Left cardiac atrium (tissue), 4 donors: ENCODE measurements around the gene CFAP73. TPM values are rescaled to one million over a fixed set of nuclear protein-coding genes. Genes with fewer than 3 reads are reported as not detected.
A peak's percentile ranks its signal among the peaks of the same experiment; 100 is the strongest.
"Not testable (repeated sequence)": the region's sequence is repeated elsewhere in the genome, so short reads cannot be mapped to it uniquely, and the experiment has no call there.

Experiments
- ATAC-seq, 2 donors: fragments of 200-7000 bp; cut with Tn5 transposase; one replicate each; pipeline ENCODE4 v1.9.1; 2020; ENCODE audit warnings: mild to moderate bottlenecking in 2 of 2, moderate library complexity in 2 of 2
- DNase-seq: peaks from one replicate; pipeline ENCODE4 v3.0.0-alpha.2; 2020
- intact Hi-C, 2 donors: fragments of 100-400 bp; cut with DNase I; formaldehyde crosslinking; loops; one replicate each; pipeline versions ENCODE4 v1.14.1 to v1.15.1; 2022 to 2023
- total RNA-seq, 2 donors: library from RNA; stranded (reverse); fragmentation: NEBNext Ultra II Directional; extraction: Animal tissue kit (Norgen Biotek cat#: 25700); gene quantifications; one replicate each; pipeline ENCODE4 v1.2.1, GENCODE V29; 2021
- donor health status: DM: no; HTN: yes; CAD: no.
- donor health status: DM: no; HTN: yes; CAD: no; lungs with severe emphysema.
- donor health status: DM: yes; HTN: yes; CAD: no.
- donor health status: Dilated cardiomyopathy.

CFAP73 gene
- total RNA-seq, 2 donors from 2014 or later, result not detected

DNA sequence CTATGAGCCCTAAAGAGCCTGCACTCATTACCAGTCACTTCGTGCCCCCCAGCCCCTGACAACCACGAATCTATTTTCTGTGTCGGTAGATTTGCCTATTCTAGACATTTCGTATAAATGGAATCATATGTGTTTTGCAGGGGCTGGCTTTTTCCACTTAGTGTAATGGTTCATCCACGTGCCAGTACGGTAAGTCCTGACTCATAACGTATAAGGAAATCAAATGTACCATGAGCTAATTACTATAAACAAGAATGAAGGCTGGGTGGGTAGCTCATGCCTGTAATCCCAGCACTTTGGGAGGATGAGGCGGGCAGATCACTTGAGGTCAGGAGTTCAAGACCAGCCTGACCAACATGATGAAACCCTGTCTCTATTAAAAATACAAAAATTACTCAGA, 31.8 kb upstream of the CFAP73 start:
- ATAC-seq, DNase-seq, intact Hi-C loops: not testable (repeated sequence)

DNA sequence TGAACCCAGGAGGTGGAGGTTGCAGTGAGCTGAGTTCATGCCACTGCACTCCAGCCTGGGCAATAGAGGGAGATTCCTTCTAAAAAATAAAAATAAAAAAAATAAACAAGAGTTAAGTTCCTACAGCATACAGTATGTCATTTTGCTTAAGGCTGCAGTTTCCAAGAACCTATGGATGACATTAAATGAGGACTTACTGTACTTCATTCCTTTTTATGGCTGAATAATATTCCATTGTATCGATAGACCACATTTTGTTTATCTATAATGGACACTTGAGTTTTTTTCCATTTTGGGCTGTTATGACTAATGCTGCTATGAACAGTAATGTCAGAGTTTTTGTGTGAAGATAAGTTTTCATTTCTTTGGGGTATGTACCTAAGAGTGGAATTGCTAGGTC, 31.4 kb upstream of the CFAP73 start:
- DNase-seq, result no peak
- intact Hi-C loops, result no loop called here
- no peak for ATAC-seq

DNA sequence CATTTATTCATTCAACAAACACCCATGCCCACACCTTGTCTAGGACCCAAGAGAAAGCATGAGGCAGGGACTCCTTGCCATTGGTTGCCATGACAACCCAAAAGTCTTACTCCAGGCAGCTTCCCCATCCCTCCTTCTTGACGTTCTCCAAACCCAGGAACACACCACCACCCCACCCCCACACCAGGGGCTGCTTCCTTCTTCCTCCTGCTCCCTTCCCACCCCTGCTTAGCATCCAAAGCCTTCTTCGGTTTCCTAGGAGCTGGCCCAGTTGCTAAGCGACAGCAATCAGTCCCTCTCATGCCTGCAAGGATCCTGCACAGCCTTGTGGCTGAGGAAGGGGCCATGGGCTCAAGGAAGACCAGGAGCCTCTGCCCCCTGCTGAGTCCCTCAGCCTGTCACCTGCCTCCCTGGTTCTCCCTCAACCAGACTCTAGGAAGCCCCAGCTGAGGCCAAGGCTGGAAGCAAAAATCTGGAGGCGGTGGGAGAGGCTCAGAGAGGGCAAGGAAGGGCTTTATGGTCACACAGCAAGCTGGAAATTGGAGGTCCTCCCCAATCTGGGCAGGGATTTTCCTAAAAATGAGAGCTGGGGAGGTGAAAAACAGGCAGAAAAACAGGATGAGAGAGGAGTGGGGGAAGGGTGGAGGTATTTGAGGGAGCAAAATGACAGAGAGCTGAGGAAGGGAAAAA, 29.4 kb upstream of the CFAP73 start:
- DNase-seq (no peak), ATAC-seq (no peak)
- intact Hi-C loops, result no loop called here

DNA sequence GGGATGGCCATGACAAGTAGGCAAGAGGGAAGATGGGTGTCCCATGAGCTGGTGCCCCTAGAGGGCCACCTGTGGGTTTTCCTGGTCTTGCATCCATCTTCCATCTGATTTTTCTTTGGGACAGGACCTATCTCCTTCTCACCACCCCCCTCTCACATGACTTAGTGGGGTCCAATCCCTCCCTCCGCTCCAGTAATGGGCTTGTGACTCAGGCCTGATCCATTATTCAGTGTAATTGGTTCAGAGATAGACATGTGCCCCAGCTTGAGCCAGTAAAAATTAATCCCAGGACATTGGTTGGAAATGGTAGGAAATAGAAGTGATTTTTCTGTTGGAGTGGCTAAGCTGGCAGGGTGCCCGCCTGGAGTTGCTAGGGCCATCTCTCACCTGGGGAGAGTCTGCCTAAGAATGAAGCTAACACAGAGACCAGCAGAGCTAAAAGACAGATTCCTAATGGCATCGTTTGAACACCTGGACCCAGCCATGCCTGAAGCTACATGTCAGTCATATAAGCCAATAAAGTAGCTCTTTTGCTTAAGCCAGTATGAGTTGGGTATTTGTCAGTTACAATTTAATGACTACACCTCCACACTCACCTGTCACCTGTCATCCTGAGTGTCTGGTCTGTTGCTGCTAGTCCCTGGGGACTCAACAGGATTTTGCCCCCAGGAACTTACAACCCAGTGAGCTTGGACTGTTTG, 28.7 kb upstream of the CFAP73 start:
- ATAC-seq (no peak), DNase-seq (no peak)
- intact Hi-C loops, result no loop called here

DNA sequence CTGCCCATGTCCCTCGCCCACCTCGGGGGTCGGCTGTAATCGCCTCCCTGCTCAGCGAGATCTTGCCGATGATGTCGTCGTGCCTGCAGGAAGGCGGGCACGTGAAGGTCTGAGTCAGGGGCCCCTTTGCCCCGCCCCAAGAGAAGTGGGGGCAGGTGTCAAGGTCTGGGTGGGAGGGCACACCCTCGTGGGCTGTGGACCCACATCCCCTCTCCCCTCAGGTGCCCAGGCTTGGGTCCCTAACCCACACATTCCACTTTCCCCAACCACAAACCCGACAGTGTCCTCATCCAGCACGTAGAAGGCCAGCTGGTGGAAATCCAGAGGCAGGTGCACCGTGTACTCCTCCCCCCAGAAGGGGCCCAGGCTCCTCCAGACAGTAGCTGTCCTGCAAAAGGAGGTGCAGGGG, 21.7 kb upstream of the CFAP73 start:
- DNase-seq (no peak), ATAC-seq (no peak)
- intact Hi-C loops, result no loop called here

- no peak for DNase-seq
- no peak for ATAC-seq
- intact Hi-C loops, result no loop called here
These were observed 20.5 kb upstream of the CFAP73 start for GRCh38 chr12:113128802-113129663.

DNA sequence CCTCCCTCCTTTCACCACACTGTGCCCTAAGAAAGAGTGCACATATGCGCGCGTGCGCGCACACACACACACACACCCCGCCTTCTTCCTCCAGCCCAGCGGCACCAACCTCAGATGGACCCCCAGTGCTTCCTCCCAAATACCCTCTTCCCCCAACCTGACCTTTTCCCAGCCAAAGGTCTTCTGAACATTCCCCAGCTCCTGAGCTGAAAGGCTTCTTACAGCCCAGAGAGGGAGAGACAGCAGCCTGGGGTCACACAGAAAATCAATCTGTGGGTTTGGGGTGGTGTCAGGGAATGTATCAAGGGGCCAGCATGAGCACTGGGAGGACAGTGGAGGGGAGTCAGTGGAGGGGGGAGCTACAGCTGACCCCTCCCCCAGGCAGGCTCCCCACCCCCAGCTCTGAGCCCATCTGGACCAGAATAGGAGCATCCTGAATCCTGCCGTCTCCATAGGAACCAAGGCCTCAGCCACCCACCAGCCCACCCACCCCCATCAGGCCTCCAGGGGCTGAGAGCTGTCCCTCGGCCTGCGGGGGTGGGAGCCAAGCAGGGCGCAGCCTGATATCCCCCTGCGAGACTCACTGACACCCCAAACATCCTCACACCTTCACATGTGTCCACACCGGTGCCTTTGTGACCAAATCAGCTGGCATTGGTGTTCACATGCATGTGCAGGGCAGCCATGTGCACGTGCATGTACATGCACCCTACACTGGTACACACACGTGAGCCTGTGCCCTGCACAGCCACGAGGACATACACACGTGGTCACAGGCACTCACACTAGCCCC, 19.7 kb upstream of the CFAP73 start:
- ATAC-seq, result no peak
- intact Hi-C loops, result no loop called here
- DNase-seq, result no peak

DNA sequence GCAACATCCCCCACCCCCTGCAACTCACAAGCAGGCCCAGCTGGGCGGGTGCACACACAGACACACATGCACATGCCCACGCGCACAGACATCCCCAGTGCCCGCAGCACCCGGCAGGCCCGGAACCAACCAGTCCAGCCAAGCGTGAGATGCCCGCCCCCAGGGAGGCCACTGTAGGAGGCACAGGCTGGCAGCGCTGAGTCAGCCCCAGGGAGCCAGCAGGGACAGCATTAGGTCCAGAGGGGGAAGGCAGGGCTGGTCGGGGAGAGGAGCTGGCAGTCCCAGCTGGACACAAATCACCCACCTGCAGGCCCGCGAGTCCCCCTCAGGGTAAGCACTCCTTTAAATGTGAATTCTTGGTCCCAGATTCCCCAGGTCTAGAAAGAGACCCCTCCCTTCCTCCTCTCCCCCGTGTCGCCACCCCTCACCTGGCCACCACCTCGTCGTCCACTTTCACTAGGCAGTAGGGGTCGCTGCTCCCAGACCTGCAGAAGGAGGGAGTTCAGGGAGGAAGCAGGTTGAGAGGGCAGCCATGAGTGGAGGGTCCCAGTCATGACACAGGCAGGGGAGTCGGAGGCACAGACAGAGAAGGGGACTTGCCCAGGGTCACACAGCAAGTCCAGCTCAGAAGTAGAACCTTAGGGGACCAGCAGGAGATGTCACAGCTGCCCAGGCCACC, 18.9 kb upstream of the CFAP73 start:
- intact Hi-C loops, result no loop called here
- DNase-seq, result no peak
- no peak for ATAC-seq

GRCh38 chr12:113131556-113131955, 18.0 kb upstream of the CFAP73 start:
- no peak for ATAC-seq
- intact Hi-C loops, result no loop called here
- no peak for DNase-seq

DNA sequence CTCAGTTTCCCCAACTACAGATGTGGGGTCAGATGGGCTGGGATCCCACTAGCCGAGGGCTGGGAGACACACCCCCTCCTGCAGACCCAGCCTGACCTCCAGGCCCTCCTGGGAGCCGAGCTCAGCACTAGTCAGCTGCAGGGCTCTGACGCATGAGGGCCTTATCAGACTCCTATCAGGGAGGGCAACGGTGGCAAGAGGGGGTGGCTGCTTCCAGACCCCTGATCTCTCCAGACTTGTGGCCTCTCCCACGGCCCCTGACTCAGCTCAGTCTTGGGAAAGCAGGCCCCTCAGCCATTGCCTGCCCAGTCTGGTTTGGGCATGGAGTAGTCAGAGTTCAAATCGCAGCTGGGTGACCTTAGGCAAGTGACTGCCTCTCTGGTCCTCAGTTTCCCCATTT, 16.5 kb upstream of the CFAP73 start:
- intact Hi-C loops, result no loop called here
- ATAC-seq (no peak), DNase-seq (no peak)

DNA sequence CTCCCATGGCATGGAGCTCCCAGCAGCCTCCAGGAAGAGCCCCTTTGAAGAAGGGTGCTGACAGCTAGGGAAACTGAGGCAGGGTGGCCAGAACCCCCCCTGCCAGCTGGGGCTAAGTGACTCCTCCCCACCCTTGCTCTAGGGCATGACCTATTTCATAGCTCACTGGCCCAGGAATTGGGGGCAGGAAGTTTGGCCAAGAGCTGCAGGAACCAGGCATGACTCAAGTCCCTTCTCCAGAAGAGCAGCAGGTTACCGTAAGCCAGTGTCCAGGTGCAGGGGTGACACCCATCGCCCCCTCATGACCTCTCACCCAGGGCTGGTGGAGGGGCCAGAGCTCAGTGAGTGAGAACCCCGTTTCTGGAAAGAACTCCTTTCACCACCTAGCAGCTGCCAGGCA, 15.9 kb upstream of the CFAP73 start:
- no peak for ATAC-seq
- intact Hi-C loops, result no loop called here
- DNase-seq, result no peak

DNA sequence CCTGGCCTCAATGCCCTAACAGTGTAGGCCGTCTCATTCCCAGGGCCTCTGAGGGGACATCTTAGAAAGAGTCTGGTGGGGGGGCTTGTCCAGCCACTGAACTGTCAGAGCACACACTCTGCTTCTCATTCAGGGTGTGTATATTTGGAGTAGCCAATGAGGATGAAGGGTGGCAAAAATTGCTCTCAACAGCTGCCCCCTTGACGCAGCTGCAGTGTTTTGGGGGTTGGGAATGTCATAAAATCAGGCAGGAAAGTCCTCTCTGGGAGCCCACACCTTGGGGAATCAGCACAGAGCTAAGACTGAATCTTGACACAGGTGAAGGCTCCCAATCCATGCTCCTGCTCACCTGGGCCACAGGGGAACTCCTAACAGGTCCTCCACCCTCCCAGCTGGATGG, 15.5 kb upstream of the CFAP73 start:
- no peak for DNase-seq
- intact Hi-C loops, result no loop called here
- ATAC-seq, result no peak

DNA sequence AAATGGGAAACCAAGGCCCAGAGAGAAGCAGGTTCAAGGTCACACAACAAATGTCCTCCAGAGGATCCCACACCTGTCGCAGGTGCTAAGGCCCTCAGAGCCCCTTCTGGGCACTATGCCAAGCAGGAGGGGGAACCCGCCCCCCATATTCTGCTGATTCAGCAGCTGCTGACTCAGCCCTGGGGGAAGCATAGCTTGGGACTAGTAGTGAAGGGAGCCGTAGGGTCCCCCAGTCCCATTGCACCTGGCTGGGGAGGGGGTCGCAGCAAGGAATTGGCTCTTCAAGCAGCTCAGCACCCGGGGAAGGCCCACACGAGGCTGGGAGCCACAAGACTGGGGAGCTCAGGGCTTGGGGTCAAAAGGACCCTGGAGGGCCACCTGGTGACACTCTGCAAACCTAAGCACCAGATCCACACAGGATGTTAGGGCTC, 15.0 kb upstream of the CFAP73 start:
- no peak for ATAC-seq
- intact Hi-C loops, result no loop called here

DNA sequence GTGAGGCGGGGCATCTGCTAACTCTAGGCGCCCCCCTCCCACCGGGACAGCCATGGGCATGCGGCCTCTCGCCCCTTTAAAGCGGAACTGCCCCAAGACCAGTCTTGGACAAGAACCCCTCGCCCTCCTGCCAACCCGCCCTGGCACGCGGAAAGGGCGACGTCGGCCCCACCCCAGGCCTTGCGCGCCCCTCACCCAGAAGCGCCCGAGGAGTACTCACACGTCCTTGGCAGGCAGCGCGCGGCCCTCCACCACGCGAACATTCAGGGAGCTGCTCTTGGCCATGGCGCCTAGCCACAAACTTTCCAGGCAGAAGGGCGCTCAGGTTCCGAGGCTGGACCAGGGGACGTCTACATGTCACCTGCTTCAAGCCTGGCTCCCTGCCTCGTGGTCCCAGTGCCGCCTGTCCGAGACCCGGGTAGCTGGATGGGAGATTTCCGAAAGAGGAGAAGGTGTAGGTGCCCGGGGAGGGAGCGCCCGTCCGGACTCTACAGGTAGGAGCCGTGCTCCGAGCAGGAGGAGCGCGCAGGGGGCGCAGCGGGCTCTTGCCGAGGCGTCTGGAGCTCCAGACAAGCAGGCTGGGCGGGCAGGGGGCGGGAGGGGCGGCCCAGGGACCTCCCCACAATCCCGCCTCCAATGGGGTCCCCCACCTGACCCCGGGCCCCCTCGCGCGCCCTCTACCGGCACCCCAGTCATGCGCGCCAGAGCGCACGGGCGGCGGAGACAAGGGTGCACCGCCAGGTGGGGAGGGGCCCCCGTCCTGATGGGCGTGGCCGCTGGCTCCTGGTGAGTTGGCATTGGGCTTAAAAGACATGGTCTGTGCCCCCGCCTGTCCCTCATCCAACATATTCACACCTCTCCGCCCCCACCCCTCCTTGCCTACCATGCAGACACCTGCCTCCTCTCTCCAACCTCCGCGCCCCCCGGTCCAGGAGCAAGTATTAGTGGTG, 14.1 kb upstream of the CFAP73 start, which contains the start of gene RASAL1:
Gene RASAL1, minus strand, starts transcription at position 584 of the 950 bp plus-strand sequence. Its CDS starts 299 bp downstream, at position 285.
- ATAC-seq (peak; percentile 19 to 31), DNase-seq (no peak)

More for the DNA sequence above, 15.0 kb upstream of the CFAP73 start:
- no peak for DNase-seq

GRCh38 chr12:113136128-113136989, 13.2 kb upstream of the CFAP73 start:
- DNase-seq (no peak), ATAC-seq (no peak)
- intact Hi-C loops, result no loop called here

More for the DNA sequence above, 14.1 kb upstream of the CFAP73 start, which contains the start of gene RASAL1:
- intact Hi-C loops, result no loop called here

DNA sequence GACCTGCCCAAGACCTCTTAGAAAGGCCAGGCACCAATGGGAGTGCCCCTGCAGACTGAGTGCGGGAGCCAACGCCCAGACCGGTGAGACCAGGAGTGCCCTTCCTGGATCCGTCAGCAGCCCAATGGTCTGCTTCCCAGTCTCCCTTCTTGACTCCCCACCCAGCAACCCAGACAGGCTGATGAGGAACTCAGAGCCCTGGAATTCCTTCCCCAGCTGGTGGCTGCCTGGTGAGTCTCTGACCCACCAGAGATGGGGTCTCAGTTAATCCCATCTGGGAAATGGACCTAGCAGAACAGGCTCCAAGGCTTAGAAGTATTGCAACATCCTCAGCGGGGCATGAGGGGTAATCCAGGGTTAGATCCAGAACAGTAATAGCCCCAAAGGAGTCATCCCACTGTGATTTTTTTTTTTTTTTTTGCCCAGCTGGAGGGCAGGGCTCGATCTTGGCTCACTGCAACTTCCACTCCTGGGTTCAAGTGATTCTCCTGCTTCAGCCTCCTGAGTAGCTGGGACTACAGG, 12.5 kb upstream of the CFAP73 start:
- intact Hi-C loops, result no loop called here
- ATAC-seq, result no peak
- no peak for DNase-seq
